ENCODE results near the gene H2BK1.
A peak's percentile ranks its signal among the peaks of the same experiment; 100 is the strongest.

H2BK1 gene

GRCh38 chr7:151245360-151246101, 35.2 kb upstream of the H2BK1 start:
- DNase-seq (ENCODE audit: low spot score) = peak; percentile 85

GRCh38 chr7:151244841-151245346, 34.6 kb upstream of the H2BK1 start:
- DNase-seq (ENCODE audit: low spot score) = no peak

GRCh38 chr7:151244196-151244840, 34.0 kb upstream of the H2BK1 start:
- DNase-seq (ENCODE audit: low spot score) = peak; percentile 91

- DNase-seq (ENCODE audit: low spot score) = no peak
These were observed 33.3 kb upstream of the H2BK1 start for GRCh38 chr7:151243408-151244195.

- no peak for DNase-seq (ENCODE audit: low spot score)
These were observed 32.7 kb upstream of the H2BK1 start for GRCh38 chr7:151243045-151243349.

- DNase-seq (ENCODE audit: low spot score) = no peak
These were observed 32.1 kb upstream of the H2BK1 start for GRCh38 chr7:151242159-151243044.

- no peak for DNase-seq (ENCODE audit: low spot score)
These were observed 31.4 kb upstream of the H2BK1 start for GRCh38 chr7:151241755-151242096.

GRCh38 chr7:151240942-151241754, 30.9 kb upstream of the H2BK1 start:
- DNase-seq (ENCODE audit: low spot score) = no peak

- DNase-seq (ENCODE audit: low spot score) = no peak
These were observed 30.2 kb upstream of the H2BK1 start for GRCh38 chr7:151240536-151240935.

- DNase-seq (ENCODE audit: low spot score) = no peak
These were observed 29.7 kb upstream of the H2BK1 start for GRCh38 chr7:151239837-151240459.

GRCh38 chr7:151238924-151239836, 28.9 kb upstream of the H2BK1 start:
- no peak for DNase-seq (ENCODE audit: low spot score)

GRCh38 chr7:151238190-151238810, 28.0 kb upstream of the H2BK1 start:
- DNase-seq (ENCODE audit: low spot score) = no peak

- DNase-seq (ENCODE audit: low spot score) = no peak
These were observed 27.2 kb upstream of the H2BK1 start for GRCh38 chr7:151237244-151238189.

- DNase-seq (ENCODE audit: low spot score) = no peak
These were observed 26.1 kb upstream of the H2BK1 start for GRCh38 chr7:151236406-151236805.

GRCh38 chr7:151235091-151235787, 25.0 kb upstream of the H2BK1 start:
- no peak for DNase-seq (ENCODE audit: low spot score)

GRCh38 chr7:151233804-151234203, 23.5 kb upstream of the H2BK1 start:
- no peak for DNase-seq (ENCODE audit: low spot score)

Data from HuH-7 (cell line).